Renal cortical epithelial cell (primary cell): ENCODE measurements around the gene PLEKHA5. TPM values are rescaled to one million over a fixed set of nuclear protein-coding genes. Genes with fewer than 3 reads are reported as not detected.
A peak's percentile ranks its signal among the peaks of the same experiment; 100 is the strongest.
"Not testable (repeated sequence)": the region's sequence is repeated elsewhere in the genome, so short reads cannot be mapped to it uniquely, and the experiment has no call there.

ENCODE experiments used
- DNase-seq: peaks from one replicate; pipeline ENCODE4 v3.0.0-alpha.2; 2011; ENCODE audit warnings: low read depth
- total RNA-seq: library from RNA; depleted of rRNA; stranded (reverse); fragments of >200 nt; gene quantifications from 2 replicates; pipeline ENCODE4 v1.2.3, GENCODE V29; 2014

Gene PLEKHA5, protein sequence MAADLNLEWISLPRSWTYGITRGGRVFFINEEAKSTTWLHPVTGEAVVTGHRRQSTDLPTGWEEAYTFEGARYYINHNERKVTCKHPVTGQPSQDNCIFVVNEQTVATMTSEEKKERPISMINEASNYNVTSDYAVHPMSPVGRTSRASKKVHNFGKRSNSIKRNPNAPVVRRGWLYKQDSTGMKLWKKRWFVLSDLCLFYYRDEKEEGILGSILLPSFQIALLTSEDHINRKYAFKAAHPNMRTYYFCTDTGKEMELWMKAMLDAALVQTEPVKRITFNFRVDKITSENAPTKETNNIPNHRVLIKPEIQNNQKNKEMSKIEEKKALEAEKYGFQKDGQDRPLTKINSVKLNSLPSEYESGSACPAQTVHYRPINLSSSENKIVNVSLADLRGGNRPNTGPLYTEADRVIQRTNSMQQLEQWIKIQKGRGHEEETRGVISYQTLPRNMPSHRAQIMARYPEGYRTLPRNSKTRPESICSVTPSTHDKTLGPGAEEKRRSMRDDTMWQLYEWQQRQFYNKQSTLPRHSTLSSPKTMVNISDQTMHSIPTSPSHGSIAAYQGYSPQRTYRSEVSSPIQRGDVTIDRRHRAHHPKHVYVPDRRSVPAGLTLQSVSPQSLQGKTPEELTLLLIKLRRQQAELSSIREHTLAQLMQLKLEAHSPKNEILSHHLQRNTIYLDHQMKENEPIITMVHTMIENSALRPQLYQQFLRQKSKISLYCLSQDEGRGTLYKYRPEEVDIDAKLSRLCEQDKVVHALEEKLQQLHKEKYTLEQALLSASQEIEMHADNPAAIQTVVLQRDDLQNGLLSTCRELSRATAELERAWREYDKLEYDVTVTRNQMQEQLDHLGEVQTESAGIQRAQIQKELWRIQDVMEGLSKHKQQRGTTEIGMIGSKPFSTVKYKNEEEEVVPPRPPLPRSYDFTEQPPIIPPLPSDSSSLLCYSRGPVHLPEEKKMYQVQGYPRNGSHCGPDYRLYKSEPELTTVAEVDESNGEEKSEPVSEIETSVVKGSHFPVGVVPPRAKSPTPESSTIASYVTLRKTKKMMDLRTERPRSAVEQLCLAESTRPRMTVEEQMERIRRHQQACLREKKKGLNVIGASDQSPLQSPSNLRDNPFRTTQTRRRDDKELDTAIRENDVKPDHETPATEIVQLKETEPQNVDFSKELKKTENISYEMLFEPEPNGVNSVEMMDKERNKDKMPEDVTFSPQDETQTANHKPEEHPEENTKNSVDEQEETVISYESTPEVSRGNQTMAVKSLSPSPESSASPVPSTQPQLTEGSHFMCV
- 35.8 and 117 TPM in 2 replicates for total RNA-seq

DNA sequence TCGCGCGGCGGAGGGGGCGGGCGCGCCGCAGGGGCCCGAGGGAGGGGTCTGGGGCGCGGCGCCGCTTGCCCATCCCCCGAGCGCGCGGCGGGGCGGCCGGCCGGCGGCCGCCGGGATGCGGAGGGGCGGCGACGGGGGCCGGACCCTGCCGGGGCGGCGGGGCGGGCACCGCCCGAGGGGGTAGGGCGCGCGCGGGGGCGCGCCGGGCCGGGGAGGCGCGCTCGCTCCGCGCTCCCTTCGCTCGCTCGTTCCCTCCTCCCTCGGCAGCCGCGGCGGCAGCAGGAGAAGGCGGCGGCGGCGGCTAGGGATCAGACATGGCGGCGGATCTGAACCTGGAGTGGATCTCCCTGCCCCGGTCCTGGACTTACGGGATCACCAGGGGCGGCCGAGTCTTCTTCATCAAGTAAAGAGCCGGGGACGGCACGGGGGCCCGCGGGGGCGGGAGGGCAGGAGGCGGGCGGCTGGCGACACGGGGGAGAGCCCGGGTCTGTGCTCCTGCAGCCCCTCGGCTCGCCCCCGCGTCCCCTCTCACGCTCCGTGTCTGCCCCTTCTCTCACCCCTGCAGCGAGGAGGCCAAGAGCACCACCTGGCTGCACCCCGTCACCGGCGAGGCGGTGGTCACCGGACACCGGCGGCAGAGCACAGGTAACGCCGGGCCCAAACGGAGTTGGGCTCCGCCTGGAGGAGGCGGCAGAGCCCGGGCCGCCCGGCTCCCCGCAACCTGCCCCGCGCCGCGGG, at the start of gene PLEKHA5:
TSS of gene PLEKHA5 (plus strand) at position 248 of the 738 bp plus-strand sequence. CDS start at position 315, 67 bp downstream.
- DNase-seq = no peak

DNA sequence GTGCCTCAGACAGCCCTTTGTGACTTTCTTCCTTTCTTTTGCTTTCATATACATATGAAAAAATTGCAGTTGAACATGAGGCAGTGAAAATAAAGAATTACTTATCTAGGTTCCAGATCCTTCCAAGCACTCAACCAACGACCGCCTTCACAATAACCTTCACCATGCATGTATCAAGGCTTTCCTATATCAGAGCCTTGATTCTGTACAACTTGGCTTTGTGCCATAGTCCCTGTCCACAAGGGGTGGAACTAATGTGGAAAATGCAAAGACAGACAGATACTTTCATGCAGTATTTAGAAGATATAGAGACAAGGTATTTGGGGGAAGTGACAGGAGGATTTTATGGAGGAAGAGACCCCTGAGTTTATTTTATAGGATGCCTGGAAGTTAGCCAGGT, 48.6 kb upstream of the PLEKHA5 start:
- no peak for DNase-seq

DNA sequence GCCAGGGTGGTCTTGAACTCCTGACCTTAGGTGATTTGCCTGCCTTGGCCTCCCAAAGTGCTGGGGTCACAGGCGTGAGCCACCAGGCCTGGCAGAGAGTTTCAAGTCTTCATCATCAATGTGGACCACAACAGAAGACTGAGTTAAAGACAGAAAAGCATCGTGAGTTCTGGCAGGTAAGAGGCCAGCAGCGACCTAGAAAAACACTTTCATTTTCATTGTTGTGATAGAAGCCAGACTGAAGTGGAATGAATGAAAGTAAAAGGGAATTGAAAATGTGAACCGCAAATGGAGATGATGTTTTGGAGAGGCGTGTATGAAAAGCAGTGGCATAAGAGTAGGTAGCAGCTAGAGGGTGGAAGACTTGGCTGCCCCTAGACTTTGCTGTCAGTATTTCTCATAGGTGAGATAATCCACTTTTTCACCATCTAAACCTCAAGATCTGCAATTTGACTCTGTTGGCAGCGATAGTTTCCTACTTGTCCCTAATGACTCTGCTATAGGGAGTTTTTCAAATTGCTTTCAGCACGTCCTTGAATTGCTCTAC, 47.1 kb upstream of the PLEKHA5 start:
- DNase-seq = no peak

DNA sequence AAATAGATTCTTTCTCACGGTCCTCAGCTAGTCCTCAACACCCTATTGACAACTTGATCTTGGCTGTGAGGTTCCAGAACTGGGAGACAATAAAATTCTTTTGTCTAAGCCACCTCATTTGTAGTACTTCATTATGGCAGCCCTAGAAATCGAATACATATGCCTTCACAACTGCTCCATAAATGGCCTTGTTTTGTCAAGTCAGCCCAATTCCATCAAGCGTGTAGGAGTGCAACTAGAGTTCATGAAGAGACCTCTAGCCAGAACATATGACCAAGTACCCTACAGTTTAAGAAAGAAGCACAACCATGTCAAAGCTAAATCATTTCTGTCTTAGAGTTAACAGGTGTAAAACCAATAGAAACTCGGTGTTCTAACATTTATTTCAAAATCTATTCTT, 45.0 kb upstream of the PLEKHA5 start:
- DNase-seq = no peak

DNA sequence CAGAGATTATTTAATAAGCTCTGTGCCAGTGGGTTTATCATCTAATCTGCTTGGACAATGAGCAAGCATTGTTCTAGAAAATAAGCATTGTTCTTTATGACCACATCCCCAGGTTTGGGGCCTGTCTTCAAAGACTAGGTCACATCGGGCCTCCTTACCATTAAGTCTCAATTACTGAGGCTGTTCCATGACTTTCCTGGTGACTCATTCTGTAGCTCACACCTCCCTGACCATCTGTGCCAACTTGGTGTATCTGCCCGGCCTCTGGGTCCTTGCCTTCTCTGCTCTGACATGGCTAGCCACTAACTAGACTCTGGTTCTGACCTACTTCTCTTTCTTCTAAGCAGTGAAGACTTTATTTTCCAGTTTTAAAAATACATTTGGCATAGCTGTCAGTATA, 44.4 kb upstream of the PLEKHA5 start:
- DNase-seq = no peak

DNA sequence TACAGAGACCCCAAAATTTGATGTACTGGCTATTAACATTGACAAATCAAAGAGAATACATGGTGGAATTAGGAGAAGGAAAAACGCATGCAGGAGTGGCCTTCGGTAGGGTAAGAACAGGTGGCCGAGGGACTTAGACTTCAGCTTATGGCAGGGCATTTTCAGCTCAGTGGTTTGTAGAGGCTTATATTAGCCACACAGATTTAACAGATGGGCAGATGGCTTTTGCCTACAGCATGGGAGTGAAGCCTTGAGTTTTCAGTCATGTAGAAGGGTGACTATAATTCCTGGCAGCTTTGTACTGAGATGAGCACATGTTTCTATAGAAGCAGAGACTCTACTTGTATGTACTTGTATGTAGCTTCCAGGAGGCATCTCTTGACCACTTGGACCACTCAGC, 40.9 kb upstream of the PLEKHA5 start:
- no peak for DNase-seq

DNA sequence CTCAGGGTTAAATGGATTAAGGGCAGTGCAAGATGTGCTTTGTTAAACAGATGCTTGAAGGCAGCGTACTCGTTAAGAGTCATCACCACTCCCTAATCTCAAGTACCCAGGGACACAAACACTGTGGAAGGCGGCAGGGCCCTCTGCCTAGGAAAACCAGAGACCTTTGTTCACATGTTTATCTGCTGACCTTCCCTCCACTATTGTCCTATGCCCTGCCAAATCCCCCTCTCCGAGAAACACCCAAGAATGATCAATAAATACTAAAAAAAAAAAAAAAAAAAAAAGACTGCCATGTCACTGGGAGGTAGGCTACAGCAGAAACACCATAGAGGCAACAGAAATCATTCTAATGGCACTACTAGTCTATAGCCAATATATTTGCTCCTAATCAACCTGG, 37.1 kb upstream of the PLEKHA5 start:
- not testable (repeated sequence) for DNase-seq

DNA sequence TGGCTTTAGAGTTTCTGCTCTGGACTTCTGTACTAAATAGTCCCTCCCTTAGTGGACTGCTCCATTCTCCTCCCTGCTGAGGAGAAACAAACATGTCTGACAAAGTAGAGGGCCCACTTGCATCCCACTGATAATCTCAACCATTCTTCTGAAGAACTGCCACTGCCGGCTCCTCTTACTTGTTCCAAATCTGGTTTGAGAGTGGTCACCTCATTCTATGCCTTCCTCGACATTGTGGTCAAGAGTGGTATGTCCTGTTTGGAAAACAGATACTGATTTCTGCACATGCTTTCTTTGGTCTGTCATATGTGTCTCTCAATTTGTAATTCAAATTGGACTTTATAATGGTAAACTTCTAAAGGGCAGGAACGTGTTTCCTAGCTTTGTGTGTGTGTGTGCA, 36.3 kb upstream of the PLEKHA5 start:
- DNase-seq = no peak

DNA sequence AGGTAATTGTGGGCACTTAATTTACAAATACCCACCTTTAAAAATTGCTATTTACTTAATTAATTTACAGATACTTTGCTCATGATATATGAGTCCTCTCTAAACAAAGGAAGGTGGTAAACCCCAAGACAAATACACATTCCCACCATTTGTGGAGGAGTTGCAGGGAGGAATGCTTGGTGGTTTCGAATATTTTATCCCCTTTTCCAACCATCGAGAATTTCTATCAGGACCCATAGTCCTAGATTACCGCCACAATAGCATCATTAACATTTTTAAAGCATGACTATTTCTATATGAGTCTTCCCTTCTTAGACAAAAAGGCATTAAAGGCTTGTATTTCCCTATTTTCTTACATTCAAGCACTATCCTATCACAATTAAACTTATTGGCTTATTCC, 34.2 kb upstream of the PLEKHA5 start:
- DNase-seq = no peak

DNA sequence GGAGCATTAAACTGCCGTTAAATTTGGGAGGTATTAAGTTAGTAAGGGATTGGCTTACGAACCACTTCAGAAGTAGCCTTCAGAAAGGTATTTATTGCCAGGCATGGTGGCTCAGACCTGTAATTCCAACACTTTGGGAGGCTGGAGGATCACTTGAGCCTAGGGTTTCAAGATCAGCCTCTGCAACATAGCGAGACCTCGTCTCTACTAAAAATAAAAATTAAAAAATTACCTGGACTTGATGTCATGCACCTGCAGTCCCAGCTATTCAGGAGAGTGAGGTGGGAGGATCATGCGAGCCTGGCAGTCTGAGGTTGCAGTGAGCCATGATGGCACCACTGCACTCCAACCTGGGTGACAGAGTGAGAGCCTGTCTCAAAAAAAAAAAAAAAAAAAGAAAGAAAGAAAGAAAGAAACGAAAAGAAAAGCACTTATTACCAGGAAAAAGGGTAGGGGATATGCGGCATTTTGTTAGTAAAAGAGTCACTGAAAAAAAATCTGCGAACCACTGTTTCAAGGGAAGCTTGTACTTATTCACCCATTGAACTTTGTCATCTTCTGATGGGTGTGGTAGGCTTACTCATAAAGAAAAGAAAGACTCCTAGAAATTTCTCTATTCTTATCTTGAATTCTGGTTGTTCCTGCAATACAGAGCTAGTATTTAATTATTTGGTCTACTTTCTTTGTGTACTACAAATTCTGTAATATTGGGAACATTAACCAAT, 33.6 kb upstream of the PLEKHA5 start:
- DNase-seq = peak; percentile 38

DNA sequence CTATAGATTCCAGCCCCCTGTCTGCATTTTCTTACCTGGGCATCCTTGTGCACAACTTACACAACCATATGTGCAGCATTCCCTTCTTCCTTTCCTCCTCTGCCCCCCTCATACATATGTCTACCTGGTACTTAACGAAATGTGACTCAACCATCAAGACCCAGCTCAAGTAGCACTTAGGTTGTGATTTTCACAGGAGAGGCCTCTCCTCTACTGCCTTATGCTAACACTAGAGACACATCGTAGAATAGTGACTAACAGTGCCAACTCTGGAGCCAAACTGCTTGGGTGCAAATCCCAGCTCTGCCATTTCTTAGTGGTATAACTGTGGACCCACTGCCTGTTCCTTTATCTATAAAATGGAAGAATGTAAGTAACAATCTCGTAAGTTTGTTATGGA, 24.1 kb upstream of the PLEKHA5 start:
- DNase-seq = no peak

DNA sequence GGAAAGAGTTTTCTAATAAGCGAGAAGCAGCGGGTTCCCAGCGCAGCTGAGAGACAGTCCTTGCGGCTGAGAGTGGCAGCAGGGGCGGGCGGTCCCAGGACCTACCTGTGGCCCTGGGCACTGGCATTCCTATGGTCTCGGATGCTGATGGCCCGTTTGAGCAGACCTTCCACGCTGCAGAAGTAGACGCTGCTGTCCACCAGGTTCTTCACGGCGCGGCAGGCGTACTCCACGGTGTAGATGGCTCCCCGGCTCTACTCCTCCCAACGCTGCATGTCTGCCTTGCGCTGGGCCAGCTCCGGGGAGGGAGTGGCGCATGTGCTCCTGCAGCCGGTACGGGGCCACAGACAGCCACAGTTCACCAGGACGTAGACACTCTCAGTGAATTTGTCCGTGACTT, 21.8 kb upstream of the PLEKHA5 start:
- DNase-seq = no peak

DNA sequence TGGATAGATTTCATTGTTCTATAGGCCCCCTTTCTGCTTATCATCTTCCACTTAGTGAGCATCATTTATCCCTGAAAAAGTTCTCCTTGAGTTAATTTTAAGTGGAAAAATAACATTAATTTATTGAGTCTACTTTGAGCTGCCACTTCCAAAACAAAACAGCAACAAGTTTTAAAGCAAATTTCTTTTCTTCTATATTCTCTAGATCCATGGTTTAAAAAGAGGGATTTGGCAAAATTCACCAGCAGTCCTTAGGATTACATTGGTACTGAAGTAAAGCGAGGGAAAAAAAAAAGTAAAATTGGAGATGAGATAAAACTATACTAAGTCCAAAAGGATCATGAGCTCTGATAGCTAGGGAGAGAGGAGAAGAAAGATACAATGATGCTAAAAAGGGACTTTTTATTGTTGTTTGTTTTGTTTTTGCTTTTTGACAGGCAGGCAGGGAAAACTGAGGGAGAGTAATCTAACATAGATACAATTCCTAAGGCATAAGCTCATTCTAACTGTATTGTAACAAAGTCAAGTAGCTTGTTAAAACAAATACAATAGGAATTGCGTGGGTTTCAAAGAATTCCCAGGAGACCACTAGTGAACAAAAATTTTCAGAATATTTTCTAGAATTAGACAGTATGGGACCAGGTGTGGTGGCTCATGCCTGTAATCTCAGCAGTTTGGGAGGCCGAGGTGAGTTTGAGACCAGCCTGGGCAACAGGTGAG, 19.2 kb upstream of the PLEKHA5 start:
- DNase-seq = peak; percentile 33

DNA sequence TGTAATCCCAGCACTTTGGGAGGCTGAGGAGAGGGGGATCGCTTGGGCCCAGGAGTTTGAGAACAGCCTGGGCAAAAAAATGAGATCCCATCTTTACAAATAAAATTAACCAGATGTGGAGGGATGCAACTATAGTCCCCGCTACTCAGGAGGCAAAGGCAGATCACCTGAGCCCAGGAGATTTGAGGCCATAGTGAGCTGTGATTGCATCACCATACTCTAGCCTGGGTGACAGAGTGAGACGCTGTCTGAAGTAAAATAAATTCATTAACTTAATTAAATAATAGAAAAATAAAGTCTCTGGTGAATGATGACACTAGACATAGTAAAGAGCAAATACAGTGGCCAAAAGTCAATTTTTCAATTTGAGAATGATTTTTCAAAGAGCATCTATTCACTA, 16.1 kb upstream of the PLEKHA5 start:
- no peak for DNase-seq

DNA sequence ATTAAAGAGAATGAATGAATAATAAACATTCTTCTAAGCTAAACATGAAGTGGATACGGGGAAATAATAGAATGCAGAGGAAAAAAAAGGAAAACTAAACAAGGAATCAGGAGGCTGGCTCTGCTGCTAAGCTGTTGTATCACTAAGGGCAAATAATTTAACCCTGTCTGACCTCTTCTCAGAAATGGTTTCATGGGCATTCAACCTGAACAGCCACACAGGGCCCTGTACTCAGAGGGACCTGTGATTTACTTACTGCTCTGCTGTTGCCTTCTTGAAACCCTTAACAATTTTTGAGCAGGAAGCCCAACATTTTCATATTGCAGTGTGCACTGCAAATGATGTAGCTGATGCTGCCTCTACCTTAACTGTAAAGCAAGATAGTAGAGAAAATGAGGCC, 14.2 kb upstream of the PLEKHA5 start:
- peak; percentile 57 for DNase-seq

DNA sequence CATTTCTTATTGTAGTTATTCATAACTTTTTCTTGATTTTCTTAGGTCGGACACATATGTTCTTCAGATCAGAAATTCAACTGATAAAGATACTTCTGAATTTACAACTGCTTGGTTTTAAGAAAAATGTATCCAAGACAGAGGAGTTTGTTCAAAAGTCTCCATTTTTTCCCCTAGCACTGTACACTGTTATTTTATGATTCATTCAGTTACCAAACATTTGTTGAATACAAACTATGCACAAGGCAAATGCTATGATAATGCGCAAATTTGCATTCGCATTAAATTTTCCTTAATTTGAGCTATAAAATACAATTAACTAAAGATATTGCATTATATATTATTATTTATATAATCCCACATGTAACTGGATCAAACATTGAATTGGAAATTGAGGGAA, 10.1 kb upstream of the PLEKHA5 start:
- DNase-seq = no peak

DNA sequence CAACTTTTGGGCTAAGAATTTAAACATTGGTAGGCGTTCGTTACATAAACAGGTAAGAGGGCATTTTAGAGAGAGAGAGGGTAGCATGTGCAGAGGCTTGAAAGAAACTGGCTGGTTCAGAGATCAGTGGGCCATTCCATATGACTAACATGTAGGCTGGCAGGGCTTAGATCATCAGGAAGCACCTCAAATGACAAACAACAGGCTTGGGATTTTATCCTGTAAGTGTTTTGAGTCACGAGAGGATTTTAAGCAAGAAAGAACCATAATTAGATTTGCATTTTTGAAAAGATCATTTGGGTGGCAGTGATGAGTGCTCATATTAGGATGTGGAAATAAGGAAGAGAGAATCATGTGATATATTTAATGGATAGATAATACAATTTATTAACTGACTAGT, 8.7 kb upstream of the PLEKHA5 start:
- DNase-seq = peak; percentile 66

DNA sequence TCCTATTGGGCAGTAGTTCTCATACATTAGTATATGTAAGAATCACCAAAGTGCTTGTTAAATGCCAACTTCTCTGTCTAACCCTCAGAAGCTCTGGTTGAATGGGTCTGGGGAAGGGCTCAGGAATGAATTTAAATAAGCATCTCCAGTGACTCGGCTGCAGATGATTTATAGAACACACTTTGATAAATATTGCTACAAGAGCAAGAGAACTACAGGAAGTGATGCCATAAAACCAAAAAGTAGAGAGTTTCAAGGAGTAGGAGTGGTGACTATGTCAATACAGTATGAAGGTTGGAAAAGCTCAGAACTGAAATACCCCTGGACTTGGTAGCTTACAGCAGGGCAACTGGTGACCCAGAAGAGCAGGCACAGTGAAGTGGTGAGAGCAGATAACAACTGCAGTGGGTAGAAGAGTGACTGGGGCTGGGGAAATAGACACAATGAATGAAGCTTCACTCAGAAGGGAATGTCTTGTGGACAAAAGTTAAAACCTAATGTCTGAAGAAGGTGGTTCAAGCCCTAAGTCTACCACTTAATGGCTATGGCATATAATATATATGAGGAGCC, 8.0 kb upstream of the PLEKHA5 start:
- DNase-seq = peak; percentile 69

DNA sequence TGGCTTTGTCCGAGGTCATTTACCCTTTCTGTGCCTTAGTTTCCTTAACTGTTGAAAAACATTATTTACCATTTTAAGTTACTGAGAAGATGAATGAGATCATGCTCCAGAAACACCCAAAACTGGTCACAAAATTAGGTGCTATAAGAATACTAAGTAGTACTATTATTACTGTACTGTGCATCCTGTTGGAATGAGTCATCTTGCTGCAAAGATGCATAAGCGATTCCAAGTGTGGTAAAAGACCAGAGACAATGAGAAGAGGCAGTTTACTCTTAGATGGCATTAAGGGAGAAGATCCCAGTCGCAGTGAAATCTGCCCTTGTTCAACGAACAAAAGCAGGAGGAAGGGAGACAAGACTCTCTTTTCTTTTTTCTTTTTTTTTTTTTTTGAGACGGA, 4.2 kb upstream of the PLEKHA5 start:
- DNase-seq = no peak
